ENCODE measurements around the gene KIAA1549.
A peak's percentile ranks its signal among the peaks of the same experiment; 100 is the strongest.

Gene KIAA1549

DNA sequence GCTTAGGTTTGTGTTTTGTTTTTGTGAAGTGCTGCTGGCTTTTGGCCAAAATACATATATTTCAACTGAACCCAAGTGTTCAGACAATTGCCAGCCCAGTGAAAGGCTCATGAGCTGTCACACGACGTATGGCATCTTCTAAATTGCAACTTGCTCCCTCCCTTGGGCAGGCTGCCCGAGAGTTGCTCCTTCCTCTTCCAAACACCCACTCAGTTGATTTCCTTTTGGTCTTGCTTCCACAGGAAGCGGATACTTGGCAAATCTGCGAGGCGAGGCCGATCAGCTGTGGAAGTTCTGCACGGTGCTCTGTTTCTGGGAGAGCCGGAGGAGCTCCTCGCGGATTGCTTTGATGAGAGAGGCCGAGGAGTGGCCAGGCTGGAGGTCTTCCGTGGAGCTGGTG, 143.6 kb downstream of the KIAA1549 start:
- no peak overlapping the region for H3K27ac ChIP-seq (ENCODE audit: low read length)
- H3K9me3 ChIP-seq (ENCODE audit: insufficient read depth, low read length): no peaks in the 10 kb centered on the region
- peaks cover 6% of the 10 kb centered on the region for H3K36me3 ChIP-seq (replicated peaks; ENCODE audit: low read depth, low read length)
- H3K27me3 ChIP-seq (ENCODE audit: low read depth, low read length): peaks cover 8% of the 10 kb centered on the region
- H3K4me2 ChIP-seq (ENCODE audit: low read length): no peak overlapping the region
- H2AFZ ChIP-seq (ENCODE audit: low read depth, low read length): no peak overlapping the region
- no peaks in the 10 kb centered on the region for H3K79me2 ChIP-seq (ENCODE audit: low read length)
- H3K4me3 ChIP-seq (ENCODE audit: low read length): no peak overlapping the region
- H3K4me1 ChIP-seq (ENCODE audit: low read length): peaks cover 23% of the 10 kb centered on the region
- no peak overlapping the region for H3K9ac ChIP-seq (ENCODE audit: low read length)
- H4K20me1 ChIP-seq (ENCODE audit: insufficient read depth, low read length): no peaks in the 10 kb centered on the region
- no peak for TF ChIP-seq EZH2phosphoT487 (IDR thresholded peaks at IDR 0.05; ENCODE audit: low read depth)
- no peak for TF ChIP-seq CTCF (IDR thresholded peaks at IDR 0.05; ENCODE audit: low read depth, low read length)

GRCh38 chr7:138835087-138835486, 146.1 kb downstream of the KIAA1549 start:
- H3K9ac ChIP-seq (ENCODE audit: low read length): no peak overlapping the region
- no peaks in the 10 kb centered on the region for H4K20me1 ChIP-seq (ENCODE audit: insufficient read depth, low read length)
- peak overlapping the region; percentile 51 for H3K4me2 ChIP-seq (ENCODE audit: low read length)
- H3K79me2 ChIP-seq (ENCODE audit: low read length): no peaks in the 10 kb centered on the region
- peaks cover 9% of the 10 kb centered on the region for H3K27me3 ChIP-seq (ENCODE audit: low read depth, low read length)
- H3K4me1 ChIP-seq (ENCODE audit: low read length): peaks cover 23% of the 10 kb centered on the region
- no peak for TF ChIP-seq CTCF (IDR thresholded peaks at IDR 0.05; ENCODE audit: low read depth, low read length)
- TF ChIP-seq EZH2phosphoT487 (IDR thresholded peaks at IDR 0.05; ENCODE audit: low read depth): no peak
- peak overlapping the region; percentile 39 for H3K4me3 ChIP-seq (ENCODE audit: low read length)
- no peak overlapping the region for H3K27ac ChIP-seq (ENCODE audit: low read length)
- no peak overlapping the region for H2AFZ ChIP-seq (ENCODE audit: low read depth, low read length)
- H3K36me3 ChIP-seq (replicated peaks; ENCODE audit: low read depth, low read length): peaks cover 6% of the 10 kb centered on the region
- H3K9me3 ChIP-seq (ENCODE audit: insufficient read depth, low read length): no peaks in the 10 kb centered on the region

- H3K36me3 ChIP-seq (replicated peaks; ENCODE audit: low read depth, low read length): peaks cover 6% of the 10 kb centered on the region
- H4K20me1 ChIP-seq (ENCODE audit: insufficient read depth, low read length): no peaks in the 10 kb centered on the region
- no peaks in the 10 kb centered on the region for H3K9me3 ChIP-seq (ENCODE audit: insufficient read depth, low read length)
- peaks cover 23% of the 10 kb centered on the region for H3K4me1 ChIP-seq (ENCODE audit: low read length)
- no peak overlapping the region for H3K9ac ChIP-seq (ENCODE audit: low read length)
- no peak for TF ChIP-seq EZH2phosphoT487 (IDR thresholded peaks at IDR 0.05; ENCODE audit: low read depth)
- TF ChIP-seq CTCF (IDR thresholded peaks at IDR 0.05; ENCODE audit: low read depth, low read length): no peak
- H3K4me3 ChIP-seq (ENCODE audit: low read length): peak overlapping the region; percentile 39
- H3K27ac ChIP-seq (ENCODE audit: low read length): no peak overlapping the region
- H3K27me3 ChIP-seq (ENCODE audit: low read depth, low read length): peaks cover 9% of the 10 kb centered on the region
- H2AFZ ChIP-seq (ENCODE audit: low read depth, low read length): no peak overlapping the region
- H3K4me2 ChIP-seq (ENCODE audit: low read length): peak overlapping the region; percentile 51
- H3K79me2 ChIP-seq (ENCODE audit: low read length): no peaks in the 10 kb centered on the region
Observed at GRCh38 chr7:138834583-138834982, 146.6 kb downstream of the KIAA1549 start.

DNA sequence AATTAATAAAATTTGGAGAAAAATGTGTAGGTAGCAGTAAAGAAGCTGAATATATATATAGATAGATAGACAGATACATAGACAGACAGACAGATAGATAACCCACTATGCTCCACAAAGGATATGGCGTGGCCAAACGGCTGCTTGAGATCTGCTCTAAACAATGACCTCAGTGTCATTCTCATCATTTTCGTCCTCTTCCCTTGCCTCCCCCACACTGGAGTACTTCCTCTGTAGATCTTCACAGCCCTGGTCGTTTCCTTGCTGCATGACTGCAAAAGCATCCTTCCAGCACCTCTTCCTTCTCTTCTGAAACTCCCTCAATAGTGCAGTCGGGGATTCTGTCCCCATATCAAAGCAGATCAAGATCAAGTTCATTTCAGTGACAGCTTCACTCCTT, 147.6 kb downstream of the KIAA1549 start:
- no peak for TF ChIP-seq EZH2phosphoT487 (IDR thresholded peaks at IDR 0.05; ENCODE audit: low read depth)
- no peak for TF ChIP-seq CTCF (IDR thresholded peaks at IDR 0.05; ENCODE audit: low read depth, low read length)
- H3K27me3 ChIP-seq (ENCODE audit: low read depth, low read length): peaks cover 9% of the 10 kb centered on the region
- no peaks in the 10 kb centered on the region for H4K20me1 ChIP-seq (ENCODE audit: insufficient read depth, low read length)
- no peaks in the 10 kb centered on the region for H3K79me2 ChIP-seq (ENCODE audit: low read length)
- H3K27ac ChIP-seq (ENCODE audit: low read length): no peak overlapping the region
- no peak overlapping the region for H2AFZ ChIP-seq (ENCODE audit: low read depth, low read length)
- peaks cover 23% of the 10 kb centered on the region for H3K4me1 ChIP-seq (ENCODE audit: low read length)
- H3K4me3 ChIP-seq (ENCODE audit: low read length): no peak overlapping the region
- H3K9ac ChIP-seq (ENCODE audit: low read length): no peak overlapping the region
- H3K4me2 ChIP-seq (ENCODE audit: low read length): no peak overlapping the region
- H3K9me3 ChIP-seq (ENCODE audit: insufficient read depth, low read length): no peaks in the 10 kb centered on the region
- peaks cover 6% of the 10 kb centered on the region for H3K36me3 ChIP-seq (replicated peaks; ENCODE audit: low read depth, low read length)

Data from OCI-LY3 (cell line).